Mesendoderm (in vitro differentiated cells): Measurements from ENCODE around the gene EIF4E2.

Experiments
- DNase-seq: peaks from one replicate; pipeline ENCODE4 v3.0.0; 2013
- H2AK5ac ChIP-seq: 2 replicates; pipeline ENCODE4 v1.6.1; 2013; ENCODE audit warnings: low read length, inconsistent platforms
- H2BK120ac ChIP-seq: 2 replicates; pipeline ENCODE4 v1.6.1; 2013; ENCODE audit warnings: low read depth, mild to moderate bottlenecking, low read length, moderate library complexity, mixed read lengths
- H2BK15ac ChIP-seq: replicated peaks from 2 replicates; pipeline ENCODE4 v1.6.1; 2013; ENCODE audit warnings: low read depth, mild to moderate bottlenecking, moderate library complexity
- H2BK5ac ChIP-seq: 2 replicates; pipeline ENCODE4 v1.6.1; 2013; ENCODE audit warnings: low read length, inconsistent platforms
- H3K18ac ChIP-seq: 2 replicates; pipeline ENCODE4 v1.6.1; 2013; ENCODE audit warnings: mild to moderate bottlenecking, low read length, mixed read lengths
- H3K23ac ChIP-seq: one replicate; pipeline ENCODE4 v1.6.1; 2013; ENCODE audit warnings: low read length
- H3K27ac ChIP-seq: 2 replicates; pipeline ENCODE4 v1.5.1; 2013; ENCODE audit warnings: low read depth, mild to moderate bottlenecking, inconsistent platforms, low read length, moderate library complexity
- H3K27me3 ChIP-seq: 2 replicates; pipeline ENCODE4 v1.6.1; 2013; ENCODE audit warnings: low read length, control low read depth, mild to moderate bottlenecking, inconsistent platforms; ENCODE audit not compliant: insufficient read depth, poor library complexity
- H3K36me3 ChIP-seq: 2 replicates; pipeline ENCODE4 v1.6.1; 2013; ENCODE audit warnings: low read length, inconsistent platforms; ENCODE audit not compliant: control insufficient read depth, insufficient read depth
- H3K4ac ChIP-seq: one replicate; pipeline ENCODE4 v1.6.1; 2013; ENCODE audit warnings: low read depth, mild to moderate bottlenecking, low read length, moderate library complexity
- H3K4me1 ChIP-seq: 2 replicates; pipeline ENCODE4 v1.6.1; 2013; ENCODE audit warnings: low read depth, low read length, inconsistent platforms; ENCODE audit not compliant: control insufficient read depth
- H3K4me2 ChIP-seq: 2 replicates; pipeline ENCODE4 v1.6.1; 2013; ENCODE audit warnings: low read length
- H3K4me3 ChIP-seq: 2 replicates; pipeline ENCODE4 v1.5.1; 2013; ENCODE audit warnings: mild to moderate bottlenecking, low read length
- H3K56ac ChIP-seq: one replicate; pipeline ENCODE4 v1.6.1; 2013; ENCODE audit warnings: low read length
- H3K79me1 ChIP-seq: 2 replicates; pipeline ENCODE4 v1.6.1; 2013; ENCODE audit warnings: low read length, inconsistent platforms
- H3K79me2 ChIP-seq: 2 replicates; pipeline ENCODE4 v1.6.1; 2013; ENCODE audit warnings: mild to moderate bottlenecking, low read length; ENCODE audit not compliant: control insufficient read depth, insufficient read depth
- H3K9ac ChIP-seq: 2 replicates; pipeline ENCODE4 v1.6.1; 2013; ENCODE audit warnings: low read length, inconsistent platforms
- H4K5ac ChIP-seq: one replicate; pipeline ENCODE4 v1.6.1; 2013; ENCODE audit warnings: low read length
- H4K8ac ChIP-seq: one replicate; pipeline ENCODE4 v1.6.1; 2013; ENCODE audit warnings: low read depth, mild to moderate bottlenecking, control low read depth, low read length, moderate library complexity
- WGBS: extraction: QIAGEN DNeasy Blood & Tissue Kit; methylation state at CpG from one replicate; pipeline ENCODE4 v1.1.7; 2013; ENCODE audit warnings: low lambda C conversion rate, missing lambda C conversion rate; ENCODE audit not compliant: insufficient coverage; ENCODE audit errors: extremely low coverage; 5-methylcytosine and 5-hydroxymethylcytosine counted together

Gene EIF4E2

DNA sequence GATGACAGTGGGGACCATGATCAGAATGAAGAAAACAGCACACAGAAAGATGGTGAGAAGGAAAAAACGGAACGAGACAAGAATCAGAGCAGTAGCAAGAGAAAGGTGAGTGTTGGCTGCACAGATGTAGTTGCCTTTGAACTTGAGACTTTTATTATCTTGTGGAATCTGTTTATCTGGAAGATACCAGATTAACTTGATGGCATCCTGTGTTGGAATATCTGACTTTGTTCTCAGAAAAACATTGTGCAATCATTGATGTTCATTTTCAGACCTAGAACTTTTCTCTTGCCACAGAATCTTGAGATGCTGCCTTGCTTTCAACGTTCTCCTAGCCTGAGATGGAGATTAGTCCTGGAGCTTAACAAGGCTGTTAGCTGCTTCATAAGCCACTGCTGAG, 5.9 kb downstream of the EIF4E2 start:
- Histone ChIP-seq H2BK120ac (no peak overlapping the region), H3K4ac (no peak overlapping the region), H3K79me2 (peaks cover 19% of the 10 kb centered on the region), H3K4me3 (no peak overlapping the region), H3K4me1 (peaks cover 4% of the 10 kb centered on the region), H3K56ac (no peak overlapping the region), H3K23ac (no peak overlapping the region), H2BK15ac (no peak overlapping the region), H3K79me1 (peaks cover 18% of the 10 kb centered on the region), H4K8ac (no peak overlapping the region), H2AK5ac (no peak overlapping the region), H2BK5ac (no peak overlapping the region), H3K9ac (no peak overlapping the region), H4K5ac (no peak overlapping the region), H3K18ac (no peak overlapping the region), H3K27ac (no peak overlapping the region), H3K27me3 (no peaks in the 10 kb centered on the region), H3K4me2 (no peak overlapping the region), H3K36me3 (peaks cover 2% of the 10 kb centered on the region)
- no peak for DNase-seq
- no CpG with 5 or more reads among the region's 3 CpGs for WGBS

DNA sequence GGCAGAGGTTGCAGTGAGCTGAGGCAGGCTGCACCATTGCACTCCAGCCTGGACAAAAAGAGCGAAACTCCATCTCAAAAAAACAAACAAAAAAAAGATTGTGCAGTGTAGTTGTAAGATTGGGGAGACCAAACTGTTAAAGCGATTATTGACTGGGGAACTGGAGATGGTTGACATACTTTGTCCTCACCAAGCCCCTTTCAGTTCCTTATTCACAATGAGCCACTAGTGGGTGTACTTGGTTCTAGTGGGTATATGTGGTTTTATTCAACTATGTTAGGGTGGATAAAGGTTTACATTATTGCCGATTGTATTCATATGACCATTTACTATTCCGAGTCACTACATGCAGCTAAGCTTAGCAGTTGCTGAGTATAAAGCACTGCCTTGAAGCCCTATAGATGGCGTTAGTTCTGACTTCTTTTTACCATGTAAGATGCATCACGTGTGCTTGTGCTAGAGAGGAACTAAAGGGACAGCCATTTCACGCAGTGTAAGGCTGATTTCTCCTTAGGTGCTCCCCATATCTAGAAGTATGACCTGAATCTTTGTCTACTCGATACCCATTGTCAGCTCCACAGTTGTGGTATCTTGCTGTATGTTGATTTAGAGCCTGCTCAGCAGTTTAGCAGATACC, 12.1 kb downstream of the EIF4E2 start:
- H3K79me2 ChIP-seq: no peaks in the 10 kb centered on the region
- no peak overlapping the region for H2AK5ac ChIP-seq
- H4K5ac ChIP-seq: no peak overlapping the region
- no peak overlapping the region for H3K4me3 ChIP-seq
- H3K79me1 ChIP-seq: no peaks in the 10 kb centered on the region
- H3K56ac ChIP-seq: no peak overlapping the region
- H3K27me3 ChIP-seq: no peaks in the 10 kb centered on the region
- H2BK15ac ChIP-seq: no peak overlapping the region
- peaks cover 7% of the 10 kb centered on the region for H3K36me3 ChIP-seq
- H4K8ac ChIP-seq: no peak overlapping the region
- H2BK120ac ChIP-seq: no peak overlapping the region
- no peak overlapping the region for H3K4me2 ChIP-seq
- H3K9ac ChIP-seq: no peak overlapping the region
- no peaks in the 10 kb centered on the region for H3K4me1 ChIP-seq
- no peak overlapping the region for H3K18ac ChIP-seq
- H2BK5ac ChIP-seq: no peak overlapping the region
- no peak overlapping the region for H3K27ac ChIP-seq
- H3K23ac ChIP-seq: no peak overlapping the region
- no peak overlapping the region for H3K4ac ChIP-seq
- DNase-seq: peak; percentile 5
- no CpG with 5 or more reads among the region's 8 CpGs for WGBS

DNA sequence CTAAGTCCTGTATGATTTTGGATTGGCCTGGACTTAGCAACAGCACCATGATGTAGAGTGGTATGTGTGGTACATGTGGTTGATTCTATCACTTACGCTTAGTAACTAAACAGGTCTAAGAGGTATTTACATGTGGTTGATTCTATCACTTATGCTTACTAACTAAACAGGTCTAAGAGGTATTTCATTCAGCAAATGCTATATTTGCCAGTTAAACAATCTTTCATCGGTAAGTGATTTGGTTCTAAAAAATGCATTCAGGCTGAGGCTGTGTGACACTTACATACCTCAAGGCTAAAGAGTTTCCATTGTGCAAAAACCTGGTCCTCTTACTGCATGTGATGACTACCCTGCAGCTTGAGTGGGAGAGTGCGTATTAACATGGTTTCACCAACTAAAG, 13.1 kb downstream of the EIF4E2 start:
- Histone ChIP-seq H3K56ac (no peak overlapping the region), H2BK15ac (no peak overlapping the region), H3K79me2 (no peaks in the 10 kb centered on the region), H3K4me3 (no peak overlapping the region), H3K4me2 (no peak overlapping the region), H3K27me3 (no peaks in the 10 kb centered on the region), H3K23ac (no peak overlapping the region), H3K9ac (no peak overlapping the region), H3K4ac (no peak overlapping the region), H3K36me3 (peaks cover 10% of the 10 kb centered on the region), H4K8ac (no peak overlapping the region), H2AK5ac (no peak overlapping the region), H3K27ac (no peak overlapping the region), H3K79me1 (no peaks in the 10 kb centered on the region), H3K18ac (no peak overlapping the region), H2BK5ac (no peak overlapping the region), H3K4me1 (no peaks in the 10 kb centered on the region), H4K5ac (no peak overlapping the region), H2BK120ac (no peak overlapping the region)
- no peak for DNase-seq
- WGBS: no CpG with 5 or more reads among the region's 3 CpGs

DNA sequence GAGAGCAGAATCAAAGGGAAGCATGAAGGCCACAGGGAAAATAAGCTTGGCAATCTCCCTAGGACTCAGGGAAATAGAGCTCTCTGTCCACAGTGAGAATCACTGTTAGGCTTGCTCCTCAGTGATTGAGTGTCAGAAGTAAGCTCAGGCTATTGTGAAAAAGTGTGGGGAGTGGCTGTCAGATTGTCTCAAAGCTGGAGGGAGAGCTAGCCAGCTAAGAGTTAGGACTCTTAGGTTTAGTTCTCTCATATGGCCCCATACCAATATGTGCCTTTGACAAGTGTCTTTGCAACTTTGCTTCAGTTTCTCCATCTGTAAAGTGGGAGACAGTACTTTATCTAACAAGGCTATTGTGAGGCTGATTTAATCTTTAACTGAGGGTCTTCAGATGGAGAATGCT, 17.2 kb downstream of the EIF4E2 start:
- Histone ChIP-seq H2BK15ac (no peak overlapping the region), H2BK5ac (no peak overlapping the region), H3K27ac (no peak overlapping the region), H3K4ac (no peak overlapping the region), H4K5ac (no peak overlapping the region), H2AK5ac (no peak overlapping the region), H3K18ac (no peak overlapping the region), H3K27me3 (no peaks in the 10 kb centered on the region), H3K56ac (no peak overlapping the region), H4K8ac (no peak overlapping the region), H3K4me3 (no peak overlapping the region), H3K4me2 (no peak overlapping the region), H3K9ac (no peak overlapping the region), H3K79me1 (no peaks in the 10 kb centered on the region), H3K36me3 (peaks cover 20% of the 10 kb centered on the region), H2BK120ac (no peak overlapping the region), H3K23ac (no peak overlapping the region), H3K79me2 (no peaks in the 10 kb centered on the region), H3K4me1 (no peaks in the 10 kb centered on the region)
- no peak for DNase-seq

- Histone ChIP-seq H2BK120ac (no peak overlapping the region), H3K18ac (no peak overlapping the region), H2BK5ac (no peak overlapping the region), H3K4me3 (no peak overlapping the region), H3K79me2 (no peaks in the 10 kb centered on the region), H3K36me3 (peaks cover 20% of the 10 kb centered on the region), H3K23ac (no peak overlapping the region), H2AK5ac (no peak overlapping the region), H3K9ac (no peak overlapping the region), H2BK15ac (no peak overlapping the region), H3K56ac (no peak overlapping the region), H3K79me1 (no peaks in the 10 kb centered on the region), H3K4me1 (no peaks in the 10 kb centered on the region), H3K27ac (no peak overlapping the region), H3K27me3 (no peaks in the 10 kb centered on the region), H4K5ac (no peak overlapping the region), H4K8ac (no peak overlapping the region), H3K4me2 (no peak overlapping the region), H3K4ac (no peak overlapping the region)
- no CpG with 5 or more reads among the region's 5 CpGs for WGBS
- DNase-seq: no peak
Measured at GRCh38 chr2:232568161-232568560, 17.7 kb downstream of the EIF4E2 start.

DNA sequence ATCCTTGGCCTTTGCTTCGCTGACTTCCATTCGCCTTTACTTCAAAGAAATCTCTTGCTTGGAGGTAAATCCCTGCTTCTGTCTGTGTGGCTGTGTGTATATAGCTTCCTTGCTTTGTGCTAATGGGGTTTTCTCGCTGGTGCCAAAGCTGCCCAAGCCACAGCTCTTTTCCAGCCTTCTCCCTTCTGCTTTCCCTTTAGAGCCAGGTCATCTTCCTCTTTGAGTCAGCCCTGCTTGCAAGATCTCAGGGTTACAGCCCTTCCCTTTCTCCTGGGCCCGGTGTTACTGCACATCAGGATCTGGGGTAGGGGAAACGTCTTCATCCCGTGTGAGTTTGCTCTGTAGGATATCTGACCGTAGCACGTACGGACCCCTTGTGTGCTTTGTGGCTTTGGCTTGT, 19.1 kb downstream of the EIF4E2 start:
- Histone ChIP-seq H2BK120ac (no peak overlapping the region), H3K4me1 (no peaks in the 10 kb centered on the region), H3K56ac (no peak overlapping the region), H3K4me2 (no peak overlapping the region), H3K27me3 (no peaks in the 10 kb centered on the region), H4K5ac (no peak overlapping the region), H3K79me1 (no peaks in the 10 kb centered on the region), H3K9ac (no peak overlapping the region), H3K27ac (no peak overlapping the region), H2BK15ac (no peak overlapping the region), H4K8ac (no peak overlapping the region), H3K4me3 (no peak overlapping the region), H3K23ac (no peak overlapping the region), H3K18ac (no peak overlapping the region), H3K79me2 (no peaks in the 10 kb centered on the region), H2BK5ac (no peak overlapping the region), H3K36me3 (peaks cover 22% of the 10 kb centered on the region), H3K4ac (no peak overlapping the region), H2AK5ac (no peak overlapping the region)
- no CpG with 5 or more reads among the region's 9 CpGs for WGBS
- DNase-seq: no peak
